Effector CD4-positive, alpha-beta T cell (primary cell): ENCODE data around the gene UNC5C. TPM values are rescaled to one million over a fixed set of nuclear protein-coding genes. Genes with fewer than 3 reads are reported as not detected.

Source experiments
- DNase-seq: peaks from one replicate; pipeline ENCODE4 v3.0.0-alpha.2; 2020
- total RNA-seq: gene quantifications from one replicate; lab custom pipeline; 2026; lab: John Stamatoyannopoulos, UW

The UNC5C gene
- total RNA-seq = not detected

DNA sequence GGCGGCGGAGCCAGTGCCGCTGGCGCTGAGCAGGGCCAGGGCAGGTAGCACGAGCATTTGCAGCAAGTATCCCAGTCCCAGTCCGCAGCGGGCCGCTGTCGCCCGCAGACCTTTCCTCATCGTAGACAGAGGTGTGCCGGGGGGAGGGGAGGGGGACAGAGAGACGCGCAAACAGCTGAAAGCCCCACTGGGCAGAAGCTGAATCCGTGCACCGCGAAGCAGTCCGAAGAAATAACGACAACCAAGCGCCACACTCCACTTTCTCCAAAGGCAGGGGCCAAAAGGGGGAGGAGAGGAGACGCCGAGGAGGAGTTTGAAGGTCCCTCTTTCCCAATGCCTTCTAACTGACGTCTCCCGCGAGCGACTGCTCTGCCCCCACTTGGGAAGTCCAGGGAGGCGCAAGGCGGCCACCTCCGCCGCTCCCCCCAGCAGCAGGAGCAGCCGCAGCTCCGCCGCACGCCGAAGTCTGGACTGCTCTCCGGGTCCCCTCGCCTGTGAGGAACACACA is at the start of gene UNC5C:
TSS of gene UNC5C (minus strand) at position 236 of the 508 bp plus-strand sequence.
- no peak for DNase-seq

DNA sequence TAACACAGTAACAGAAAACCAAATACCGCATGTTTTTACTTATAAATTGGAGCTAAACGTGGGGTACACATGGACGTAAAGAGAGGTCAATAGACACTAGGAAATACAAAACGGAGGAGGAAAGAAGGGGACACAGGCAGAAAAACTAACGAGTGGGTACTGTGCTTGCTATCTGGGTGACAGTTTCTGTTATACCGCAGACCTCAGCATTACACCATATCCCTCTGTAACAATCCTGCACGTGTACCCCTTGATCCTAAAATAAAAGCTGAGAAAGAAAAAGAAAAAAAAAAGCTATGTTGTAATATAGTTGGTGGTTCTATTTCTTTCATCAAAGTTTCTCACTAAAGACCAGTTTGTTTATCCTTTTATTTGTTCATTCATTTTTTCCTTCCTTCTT is 47.9 kb upstream of the UNC5C start:
- DNase-seq = no peak

DNA sequence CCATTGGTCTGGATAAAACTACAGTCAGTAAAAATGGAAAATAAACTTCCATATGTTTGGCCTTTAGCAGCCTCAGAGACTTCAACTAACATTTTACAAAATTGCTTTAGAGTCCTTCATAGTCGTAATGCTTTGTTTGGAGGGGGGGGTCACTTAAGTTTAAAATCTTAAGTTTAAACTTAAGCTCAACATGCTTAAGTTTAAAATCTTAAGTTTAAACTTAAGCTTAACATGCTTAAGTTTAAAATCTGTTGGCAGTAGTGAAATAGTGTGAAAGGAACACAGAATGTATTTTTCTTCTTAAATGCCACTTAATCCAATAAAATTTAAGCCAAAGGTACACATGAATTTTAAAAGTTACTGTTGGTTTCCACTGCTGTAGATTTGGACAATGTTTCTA is 45.9 kb upstream of the UNC5C start:
- DNase-seq = no peak

DNA sequence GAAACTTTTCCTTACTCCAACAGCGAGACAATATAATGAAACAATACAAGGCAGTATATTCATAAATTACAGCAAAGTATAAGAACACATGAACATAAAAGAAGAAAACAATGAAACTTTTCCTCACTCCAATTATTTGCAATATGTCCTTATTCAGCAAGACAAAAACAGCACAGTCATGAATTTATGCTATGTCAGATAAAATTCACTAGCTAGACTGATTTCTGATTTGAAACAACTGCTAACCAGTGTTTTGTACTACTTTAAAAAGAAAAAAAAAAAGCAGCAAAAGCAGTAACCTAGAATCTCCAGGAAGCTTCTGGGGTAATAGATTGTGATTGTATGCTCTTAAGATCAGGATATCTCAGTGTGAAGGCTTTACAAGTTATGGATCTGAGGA is 45.2 kb upstream of the UNC5C start:
- DNase-seq = no peak

DNA sequence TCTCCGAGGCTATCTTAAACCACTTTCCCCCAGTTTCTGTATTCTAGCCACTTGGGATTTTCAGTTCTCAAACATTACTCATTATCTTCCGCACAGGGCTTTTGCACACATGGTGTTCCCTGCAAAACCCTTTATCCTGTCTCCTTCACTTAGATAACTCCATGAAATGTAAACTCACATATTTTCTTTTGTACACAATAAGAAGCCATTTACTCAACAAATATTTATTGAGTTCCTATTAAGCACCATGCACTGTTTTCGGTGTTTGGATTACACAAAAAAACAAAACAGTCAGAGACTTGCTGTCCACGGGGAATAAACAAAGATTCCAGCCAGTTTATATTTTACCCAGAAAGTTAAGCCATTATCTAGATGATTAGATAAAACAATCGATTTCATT is 42.5 kb upstream of the UNC5C start:
- no peak for DNase-seq

DNA sequence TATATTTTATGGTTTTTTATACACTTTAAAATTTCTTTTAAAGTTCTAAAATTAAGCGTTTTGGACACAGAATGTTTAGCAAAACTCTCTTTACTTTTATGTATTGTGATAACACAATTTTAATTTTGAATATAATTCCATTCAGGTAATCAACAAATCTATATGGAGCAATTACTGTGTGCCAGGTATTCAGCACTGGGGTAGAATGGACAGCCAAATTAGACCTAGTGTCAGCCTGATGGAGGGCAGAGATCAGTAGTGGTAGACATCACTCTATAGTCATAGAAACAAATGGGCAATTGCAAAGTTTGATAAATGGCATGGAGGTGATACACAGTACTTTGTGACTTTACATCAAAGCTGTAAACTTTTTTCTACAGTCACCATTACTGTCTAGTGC is 41.8 kb upstream of the UNC5C start:
- no peak for DNase-seq

DNA sequence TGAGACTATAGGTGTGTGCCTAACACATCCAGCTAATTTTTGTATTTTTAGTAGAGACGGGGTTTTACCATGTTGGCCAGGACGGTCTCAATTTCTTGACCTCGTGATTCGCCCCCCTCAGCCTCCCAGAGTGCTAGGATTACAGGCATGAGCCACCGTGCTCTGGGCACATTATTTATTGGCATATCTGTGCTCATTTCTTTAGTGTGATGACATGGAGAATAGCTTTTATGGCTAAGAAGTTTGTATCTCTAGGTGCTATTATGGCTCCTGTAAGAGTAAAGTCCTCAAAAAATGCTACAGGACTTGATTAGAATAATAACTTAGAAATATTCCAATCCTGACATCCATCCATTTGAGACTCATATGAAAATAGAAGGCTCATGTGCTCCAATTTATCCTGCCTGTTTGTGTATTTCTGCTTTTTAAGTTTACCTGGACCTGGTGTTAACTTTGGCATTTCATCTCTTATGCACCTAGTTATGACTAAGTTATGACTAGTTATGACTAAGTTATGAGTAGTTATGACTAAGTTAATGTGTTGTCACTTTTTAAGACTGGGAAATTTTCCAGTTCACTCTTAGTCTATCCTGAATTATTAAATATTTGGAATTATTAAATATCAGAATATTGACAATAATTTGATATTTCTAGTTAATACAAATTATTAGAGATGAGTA is 36.4 kb upstream of the UNC5C start:
- DNase-seq = no peak

DNA sequence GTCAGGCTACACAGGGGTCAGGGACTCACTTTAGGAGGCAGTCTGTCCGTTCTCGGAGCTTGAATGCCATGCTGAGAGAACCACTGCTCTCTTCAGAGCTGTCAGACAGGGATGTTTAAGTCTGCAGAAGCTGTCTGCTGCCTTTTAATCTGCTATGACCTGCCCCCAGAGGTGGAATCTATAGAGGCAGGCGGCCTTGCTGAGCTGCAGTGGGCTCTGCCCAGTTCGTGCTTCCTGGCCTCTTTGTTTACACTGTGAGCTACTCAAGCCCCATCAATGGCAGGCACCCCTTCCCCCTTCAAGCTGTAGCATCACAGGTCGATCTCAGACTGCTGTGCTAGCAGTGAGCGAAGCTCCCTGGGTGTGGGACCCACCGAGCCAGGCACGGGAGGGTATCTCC is 31.5 kb upstream of the UNC5C start:
- DNase-seq = no peak

DNA sequence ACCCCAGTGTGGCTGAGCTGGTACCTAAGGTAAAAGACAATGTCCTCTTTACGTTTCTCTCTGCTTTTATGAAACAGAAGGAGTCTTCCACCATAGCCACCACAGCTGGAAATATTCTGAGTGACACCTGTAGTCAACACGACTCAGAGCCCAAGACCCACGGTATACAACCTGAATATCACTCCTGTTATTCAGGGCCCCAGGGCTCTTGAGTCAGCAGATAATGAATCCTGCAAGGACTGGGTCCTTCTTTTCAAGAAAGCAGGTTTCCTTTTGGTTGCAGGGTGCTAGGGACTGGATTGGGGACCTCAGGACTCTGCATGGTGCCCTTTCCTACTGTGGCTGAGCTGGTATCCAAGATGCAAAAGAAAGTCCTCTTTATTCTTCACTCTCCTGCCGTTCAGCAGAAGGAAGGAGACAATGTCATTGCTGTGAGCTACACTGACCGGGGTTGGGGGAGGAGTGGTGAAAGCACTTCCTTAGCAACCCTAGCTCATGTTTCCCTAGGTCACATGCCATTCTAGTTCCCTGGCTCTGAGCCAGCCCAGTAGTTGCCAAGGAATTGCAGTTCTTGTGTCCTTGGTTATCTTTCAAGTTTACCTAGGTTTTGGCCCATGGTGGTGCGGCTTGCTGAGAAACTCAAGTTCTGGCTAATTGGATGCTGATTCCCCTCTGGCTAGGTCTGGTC is 23.7 kb upstream of the UNC5C start:
- DNase-seq = no peak

DNA sequence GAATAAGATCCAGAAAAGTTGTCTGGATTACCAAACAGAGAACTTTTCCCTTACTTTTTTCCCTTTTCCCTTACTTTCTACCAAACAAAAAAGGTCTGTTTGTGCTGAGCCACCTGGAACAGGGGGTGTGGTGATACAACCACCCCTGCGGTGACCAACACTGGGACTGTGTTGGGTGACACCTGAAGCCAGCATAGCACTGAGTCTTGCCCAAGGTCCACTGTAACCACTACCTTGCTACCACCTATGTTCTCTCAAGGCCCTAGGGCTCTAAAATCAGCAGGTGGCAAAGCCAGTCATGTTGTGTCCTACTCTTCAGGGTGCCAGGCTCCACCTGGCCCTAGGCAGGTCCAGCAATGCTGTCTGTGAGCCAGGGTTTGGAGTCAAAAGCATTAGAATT is 22.8 kb upstream of the UNC5C start:
- DNase-seq = no peak

DNA sequence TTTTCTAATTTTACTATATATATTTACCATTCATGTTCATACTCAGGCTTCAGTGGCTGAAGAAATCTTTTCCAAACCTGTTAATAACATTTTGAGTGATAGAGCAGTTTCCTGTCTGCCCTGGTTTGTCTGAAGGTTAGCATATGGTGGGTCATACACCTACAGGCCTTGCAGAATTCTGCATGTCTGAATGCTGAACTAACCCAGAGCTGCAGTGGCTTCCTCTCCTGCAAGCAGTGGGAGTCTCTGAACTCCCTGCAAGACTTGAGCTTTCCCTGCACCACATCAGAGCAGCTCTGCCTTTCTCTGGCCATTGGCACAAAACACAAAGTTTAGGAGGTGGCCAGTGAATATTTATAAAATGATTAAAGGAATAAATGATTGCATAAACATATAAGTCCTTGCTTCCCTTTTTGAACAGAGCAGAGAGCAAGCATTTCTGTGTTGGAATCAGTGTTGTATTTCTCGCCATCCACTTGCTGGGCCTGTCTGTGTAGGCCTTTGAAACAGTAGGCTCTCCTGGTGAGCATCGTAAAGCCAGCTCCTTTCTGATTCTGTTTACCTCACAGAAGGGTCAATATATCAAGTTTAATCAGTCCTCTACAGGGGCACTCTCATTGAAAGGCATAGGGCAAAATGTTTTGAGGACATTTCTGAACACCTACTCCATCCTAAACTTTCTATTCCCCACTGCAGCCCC is 15.0 kb upstream of the UNC5C start:
- no peak for DNase-seq

DNA sequence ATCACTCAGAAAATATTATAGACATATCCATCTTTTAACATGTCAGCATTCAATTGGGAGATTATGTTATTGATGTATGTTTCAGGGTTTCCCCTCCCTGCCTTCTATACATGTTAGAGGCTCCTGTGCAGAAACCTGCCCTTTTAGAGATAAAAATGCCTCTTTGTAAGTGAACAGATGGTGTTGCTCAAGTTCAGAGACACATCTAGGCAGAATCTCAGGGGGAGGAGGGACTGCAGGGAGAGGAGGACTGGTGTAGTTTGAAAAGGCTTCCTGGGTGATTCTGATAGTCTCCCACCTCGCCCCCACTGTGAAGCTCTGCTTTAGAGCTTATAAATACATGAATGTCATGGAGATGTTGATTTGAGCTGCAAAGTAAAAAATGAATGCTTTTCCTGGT is 12.0 kb upstream of the UNC5C start:
- no peak for DNase-seq

DNA sequence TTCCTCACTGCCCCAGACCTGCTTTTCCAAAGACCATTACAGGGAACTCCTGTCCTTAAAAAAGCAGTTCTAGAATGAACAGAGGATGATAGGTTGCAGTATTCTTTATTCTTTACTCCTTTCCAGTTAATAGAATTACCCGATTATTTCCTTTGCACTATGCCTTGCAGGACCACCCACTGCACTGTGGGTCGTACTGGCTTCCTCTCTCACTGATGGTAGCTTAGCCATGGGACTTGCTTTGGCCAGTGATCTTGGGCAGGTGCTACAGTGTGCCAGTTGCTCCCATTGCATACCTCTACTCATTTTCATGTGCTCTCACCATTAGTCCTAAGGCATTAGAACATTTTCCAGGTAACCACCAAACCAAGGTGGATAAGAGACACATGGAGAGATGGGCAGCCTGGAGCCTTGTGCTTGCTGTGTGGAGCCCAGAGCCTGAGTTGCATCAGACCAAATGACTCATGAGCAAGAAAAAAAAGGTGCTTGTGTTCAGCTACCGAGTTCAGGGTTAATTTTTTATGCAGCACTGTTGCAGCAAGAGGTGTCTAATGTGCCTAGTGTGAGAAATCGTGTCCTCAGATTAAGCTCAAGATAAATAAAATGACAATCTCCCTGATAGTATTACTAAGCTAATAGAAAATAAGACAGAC is 7.6 kb upstream of the UNC5C start:
- DNase-seq = no peak

DNA sequence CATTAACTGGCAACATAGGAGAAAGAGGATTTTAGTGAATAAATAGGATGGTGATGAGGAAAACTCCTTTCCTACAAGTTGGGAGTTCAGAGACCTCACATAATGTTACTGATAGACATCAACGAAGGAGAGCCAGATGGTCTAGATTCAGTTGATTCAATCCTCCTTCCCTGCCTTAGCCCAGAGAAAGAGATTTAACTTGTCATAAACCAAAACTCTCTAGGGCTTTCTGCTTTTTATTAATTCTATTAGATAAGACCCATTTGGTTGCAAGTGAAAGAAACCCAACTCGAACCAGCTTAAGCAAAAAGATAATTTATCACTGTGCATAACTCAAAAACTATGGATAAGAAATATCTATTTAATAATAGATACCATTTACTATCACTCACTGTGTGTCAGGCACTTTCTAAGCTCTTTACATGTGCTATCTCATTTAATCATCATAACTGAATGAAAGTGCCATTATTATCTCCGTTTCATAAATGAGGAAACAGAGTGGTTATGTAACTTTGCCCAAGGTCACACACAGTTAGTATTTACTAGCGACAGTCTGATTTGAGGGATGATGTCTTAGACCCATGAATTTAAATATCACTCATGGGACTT is 4.3 kb upstream of the UNC5C start:
- no peak for DNase-seq

DNA sequence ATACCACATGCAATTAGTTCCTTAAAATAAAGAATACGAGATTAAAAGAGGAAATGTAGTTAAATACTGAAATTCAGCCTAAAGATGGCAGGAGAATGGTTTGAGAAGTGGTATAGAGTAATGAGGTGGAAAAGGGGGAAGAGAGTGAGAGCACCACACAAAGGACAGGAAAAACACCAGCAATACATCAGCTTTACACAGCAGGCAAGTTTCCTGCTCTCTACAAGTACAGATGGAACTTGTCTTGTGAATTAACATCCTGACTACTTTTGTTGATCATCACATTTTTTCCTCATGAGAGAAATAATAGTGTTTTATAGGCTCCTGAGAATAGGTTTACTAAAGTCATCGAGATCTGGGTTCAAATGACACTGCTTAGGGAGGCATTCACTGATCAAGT is 2.9 kb upstream of the UNC5C start:
- no peak for DNase-seq

DNA sequence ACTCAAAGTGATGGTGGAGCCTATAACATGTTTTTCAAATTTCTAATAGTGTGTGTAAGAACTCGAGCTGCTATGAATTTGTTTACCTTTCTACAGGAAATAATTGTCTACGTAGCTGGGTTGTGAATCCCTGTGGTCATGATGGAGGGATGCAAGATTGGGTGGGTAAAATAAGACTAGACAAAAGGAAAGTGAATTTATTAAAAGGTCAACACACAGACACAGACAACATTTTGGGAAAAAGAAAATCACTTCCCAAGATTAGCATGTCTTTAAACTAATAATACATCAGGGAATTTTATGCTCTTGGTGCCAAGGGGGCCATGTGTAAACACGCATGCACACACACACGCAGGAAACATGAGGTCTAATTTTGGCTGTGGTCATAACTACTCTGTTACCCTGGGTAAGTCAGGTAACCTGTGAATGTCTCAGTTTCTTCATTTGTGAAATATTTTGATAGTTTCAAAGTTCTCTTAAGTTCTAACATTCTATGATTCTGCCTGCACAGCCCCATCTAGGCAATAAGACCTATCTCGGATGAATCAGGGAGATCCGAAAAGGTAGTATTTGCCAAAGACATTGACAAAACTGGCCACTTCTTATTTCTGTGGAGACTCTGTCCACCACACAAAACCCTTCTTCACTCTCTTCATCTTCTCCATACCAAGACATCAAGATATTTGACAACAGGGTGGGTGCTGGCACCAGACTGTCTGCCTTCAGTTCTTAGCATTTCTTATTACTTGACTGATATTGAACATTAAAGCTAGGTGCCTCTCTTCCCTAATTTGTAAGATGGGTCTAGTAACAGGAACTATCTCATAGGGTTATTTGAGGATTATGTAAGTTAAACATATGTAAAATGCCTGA is 1.6 kb upstream of the UNC5C start:
- DNase-seq = no peak

DNA sequence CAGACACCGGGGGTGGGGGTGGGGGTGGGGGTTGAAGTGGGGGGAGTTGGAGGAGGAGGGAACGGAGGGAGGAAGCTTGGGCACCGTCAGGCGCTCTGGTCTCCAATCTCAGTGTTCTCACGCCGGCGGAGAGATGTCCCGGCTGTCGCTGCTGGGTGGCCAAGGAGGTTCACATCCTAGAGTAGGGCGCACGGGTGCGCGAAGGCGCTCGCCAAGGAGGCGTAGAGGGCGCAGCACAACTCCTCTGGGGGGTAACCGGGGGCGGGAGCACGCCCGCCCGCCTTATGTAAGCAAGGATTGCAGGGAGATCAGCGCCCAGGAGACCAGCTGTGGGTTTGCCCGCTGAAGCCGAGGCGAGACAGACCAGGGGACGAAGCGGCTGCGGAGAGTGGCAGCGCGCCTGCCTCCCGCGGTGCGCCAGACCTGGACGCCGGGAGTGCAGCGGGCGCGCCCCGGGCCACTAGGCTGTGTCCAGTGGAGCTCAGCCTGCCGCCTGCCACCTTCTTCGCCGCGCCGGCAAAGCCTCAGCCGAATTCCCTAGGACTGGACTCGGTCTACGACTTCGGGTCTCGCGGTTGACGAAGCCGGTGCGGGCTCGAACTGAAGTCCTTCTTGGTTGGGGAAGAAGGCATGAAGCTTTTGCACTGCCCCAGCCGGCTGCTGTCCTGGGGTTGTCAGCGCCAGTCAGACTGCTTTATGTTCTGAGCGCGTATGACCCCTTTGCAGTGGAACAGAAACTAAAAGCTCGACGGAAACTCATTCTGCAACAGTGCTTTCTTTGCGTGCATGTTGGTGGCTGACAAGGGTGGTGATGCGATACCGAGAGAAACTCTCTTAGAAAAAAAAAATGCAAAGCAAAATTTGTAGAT is 707 bp upstream of the UNC5C start:
- no peak for DNase-seq

DNA sequence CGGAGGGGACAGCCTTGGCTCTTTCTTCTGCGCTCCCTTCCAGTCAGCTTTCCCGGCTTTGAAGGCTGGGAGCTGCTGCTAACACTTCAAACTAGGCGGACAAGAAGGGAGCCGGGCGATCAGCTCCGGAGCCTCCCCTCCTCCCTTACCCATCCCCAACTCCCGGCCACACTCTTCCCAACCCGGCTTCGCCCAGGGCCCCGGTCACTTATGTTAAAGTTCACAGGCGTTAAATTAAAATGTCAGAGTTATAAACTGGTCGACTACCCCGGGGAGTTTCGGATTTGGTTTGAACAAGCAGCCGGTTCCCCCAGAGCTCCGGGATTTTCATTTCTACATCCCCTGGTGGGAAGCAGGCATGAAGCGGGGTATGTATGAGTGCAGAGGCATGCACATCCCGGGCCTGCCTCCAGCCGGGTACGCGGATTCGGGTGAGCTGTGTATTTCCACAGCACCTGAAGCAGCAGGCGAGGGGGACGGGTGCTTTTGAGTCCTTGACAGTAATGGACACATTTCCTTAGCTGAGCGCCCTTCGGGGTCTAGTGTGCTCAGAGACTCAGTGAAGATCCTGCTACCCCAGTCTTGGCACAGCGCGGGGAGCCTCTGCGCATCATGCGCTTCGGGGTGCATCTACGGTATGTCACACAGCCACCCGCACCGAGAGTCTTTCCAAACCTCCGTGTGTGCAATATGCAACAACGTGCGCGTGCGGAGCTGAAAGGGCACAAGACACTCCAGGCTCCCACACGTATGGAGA is 880 bp downstream of the UNC5C start:
- DNase-seq = no peak

DNA sequence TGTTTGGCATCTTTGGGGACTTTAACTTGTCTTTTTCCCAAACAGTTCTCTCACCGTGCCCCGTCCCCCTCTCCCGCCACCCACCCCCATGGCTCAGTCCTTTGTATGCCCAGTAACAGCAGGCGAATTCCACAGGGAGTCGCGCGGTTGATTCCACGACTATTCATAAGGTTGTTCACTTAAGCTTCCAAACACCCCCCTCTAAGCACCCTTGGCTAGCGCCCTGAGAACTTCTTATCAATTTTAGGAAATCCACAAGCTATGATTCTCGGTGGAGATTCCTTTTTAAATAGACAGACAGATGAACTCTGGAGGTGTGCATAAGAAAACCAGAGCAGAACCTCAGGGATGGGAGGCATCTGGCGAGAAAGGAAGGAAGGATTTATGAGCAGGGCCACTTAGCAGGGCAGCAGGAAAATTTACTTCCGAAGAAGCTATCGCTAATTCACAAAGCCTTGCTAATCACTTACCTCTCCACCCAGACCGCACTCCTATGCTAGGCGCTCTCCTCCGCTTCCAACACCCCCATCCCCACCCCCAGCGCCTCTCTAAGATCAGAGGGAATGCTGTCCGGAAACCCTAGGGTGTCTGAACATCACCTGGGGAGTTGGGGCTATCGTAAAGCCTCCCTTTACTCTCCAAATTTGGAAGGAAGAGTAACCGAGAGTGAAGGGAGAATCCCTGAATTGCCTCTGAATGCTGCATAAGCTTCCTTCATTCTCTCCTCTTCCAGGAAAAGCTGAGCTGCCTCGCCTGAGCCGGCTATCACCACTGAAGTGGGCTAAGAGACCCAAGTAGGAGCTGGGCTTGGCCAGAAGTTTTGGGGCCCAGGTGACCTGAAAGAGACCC is 1.7 kb downstream of the UNC5C start:
- DNase-seq = no peak
